Caco-2 (cell line): Measurements from ENCODE around the gene SDHAF3. TPM values are rescaled to one million over a fixed set of nuclear protein-coding genes. Genes with fewer than 3 reads are reported as not detected.

ENCODE experiments used
- BruUV-seq: library from RNA; stranded (reverse); fragments of 400-500 nt; replicated peaks from 2 replicates; lab custom pipeline; 2021; lab: Mats Ljungman, UMichigan
- CTCF ChIA-PET: fragments of 300-600 bp; sonication (Branson Sonifier 250); formaldehyde crosslinking; loops from one replicate; lab custom pipeline; 2022; ENCODE audit warnings: antibody characterized with exemption; lab: Charles Lee
- POLR2A ChIA-PET: fragments of 300-600 bp; sonication (Branson Sonifier 250); formaldehyde crosslinking; loops from one replicate; lab custom pipeline; 2022; ENCODE audit warnings: antibody characterized with exemption; lab: Charles Lee
- DNase-seq, 2 experiments: peaks; one replicate each; pipeline versions ENCODE4 v3.0.0 to v3.0.0-alpha.2; 2020 to 2022
- H3K27me3 ChIP-seq: replicated peaks from 2 replicates; pipeline ENCODE4 v1.6.0; 2011; ENCODE audit warnings: low read length; ENCODE audit not compliant: control insufficient read depth, insufficient read depth
- H3K36me3 ChIP-seq: 2 replicates; pipeline ENCODE4 v1.5.1; 2011; ENCODE audit warnings: low read length; ENCODE audit not compliant: control insufficient read depth, insufficient read depth
- H3K4me1 ChIP-seq: fragments of 250-450 bp; sonication (Bioruptor Pico); 2 replicates; pipeline ENCODE4 v1.5.1; 2020; ENCODE audit warnings: mild to moderate bottlenecking
- H3K4me3 ChIP-seq: 2 replicates; pipeline ENCODE4 v1.5.1; 2011; ENCODE audit warnings: low read depth, mild to moderate bottlenecking, control low read depth, low read length
- H3K9me3 ChIP-seq: fragments of 250-450 bp; sonication (Bioruptor Pico); 2 replicates; pipeline ENCODE4 v1.5.1; 2020; ENCODE audit warnings: mild to moderate bottlenecking, moderate library complexity
- H3K27ac Mint-ChIP-seq: one replicate; pipeline ENCODE4 v1.8.0; 2022; ENCODE audit warnings: mixed read lengths; ENCODE audit not compliant: unreplicated experiment
- H3K27me3 Mint-ChIP-seq: one replicate; pipeline ENCODE4 v1.8.0; 2022; ENCODE audit warnings: mixed read lengths; ENCODE audit not compliant: insufficient read depth, unreplicated experiment
- H3K36me3 Mint-ChIP-seq: one replicate; pipeline ENCODE4 v1.8.0; 2022; ENCODE audit warnings: mild to moderate bottlenecking, mixed read lengths; ENCODE audit not compliant: insufficient read depth, unreplicated experiment
- H3K4me1 Mint-ChIP-seq: one replicate; pipeline ENCODE4 v1.8.0; 2022; ENCODE audit warnings: low read depth, mixed read lengths; ENCODE audit not compliant: unreplicated experiment
- H3K4me3 Mint-ChIP-seq: one replicate; pipeline ENCODE4 v1.8.0; 2022; ENCODE audit warnings: mild to moderate bottlenecking, moderate library complexity, mixed read lengths; ENCODE audit not compliant: unreplicated experiment
- H3K9me3 Mint-ChIP-seq: one replicate; pipeline ENCODE4 v1.8.0; 2022; ENCODE audit warnings: mixed read lengths; ENCODE audit not compliant: unreplicated experiment
- CTCF ChIP-seq, 2 experiments: fragments of 200-600 bp in 1 of 2; IDR thresholded peaks; 1 replicate in 1 of 2; 2 replicates in 1 of 2; pipeline versions ENCODE4 v1.5.1 to v1.8.0; 2011 to 2022; ENCODE audit warnings: antibody characterized with exemption in 1 of 2, control low read depth in 1 of 2, inconsistent platforms in 1 of 2, low read depth in 1 of 2, low read length in 1 of 2, mild to moderate bottlenecking in 1 of 2, moderate library complexity in 1 of 2; ENCODE audit not compliant: insufficient read depth in 1 of 2, severe bottlenecking in 1 of 2, unreplicated experiment in 1 of 2
- intact Hi-C: fragments of 100-400 bp; cut with micrococcal nuclease; formaldehyde crosslinking; loops from one replicate; pipeline ENCODE4 v1.10.0; 2022; ENCODE audit not compliant: unreplicated experiment
- total RNA-seq: library from RNA; stranded (reverse); gene quantifications from 2 replicates; pipeline ENCODE4 v1.2.3, GENCODE V29; 2022

The SDHAF3 gene
- total RNA-seq, 1 experiment from 2014 or later, result 13.1 TPM

DNA sequence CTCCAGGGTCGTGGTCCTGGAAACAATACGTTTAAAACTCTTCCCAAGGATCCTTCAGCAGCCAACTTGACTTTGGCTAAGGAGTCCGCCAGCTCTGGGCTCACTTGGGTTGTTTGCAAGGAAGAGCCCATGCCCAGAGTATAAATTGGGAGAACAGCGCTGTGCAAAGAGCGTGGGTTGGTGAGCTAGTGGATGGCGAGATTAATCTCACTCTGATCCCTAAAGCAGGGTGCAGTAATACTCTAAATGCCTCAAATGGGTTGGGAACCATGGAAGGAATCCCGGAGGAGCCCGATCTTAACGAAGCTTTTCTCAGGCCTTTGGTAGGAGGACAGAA, 495 bp upstream of the SDHAF3 start:
- ChIA-PET CTCF (interaction anchor here (1.6 kb wide), 1 partner anchor 12 kb away, joined by 6 read pairs; no protein-coding TSS in a partner anchor), POLR2A (interaction anchor here (0.5 to 1.7 kb wide), 2 partner anchors 25 to 755 kb away, joined by 3 to 7 read pairs; partner anchors contain the start of gene ASNS)
- H3K9me3 Mint-ChIP-seq, result no peaks in the 10 kb centered on the region
- H3K36me3 Mint-ChIP-seq, result peaks cover 8% of the 10 kb centered on the region
- peak overlapping the region; percentile 93 for H3K27ac Mint-ChIP-seq
- Histone ChIP-seq H3K27me3 (no peaks in the 10 kb centered on the region), H3K36me3 (no peaks in the 10 kb centered on the region), H3K4me1 (no peaks in the 10 kb centered on the region), H3K4me3 (peak overlapping the region; percentile 81), H3K9me3 (no peaks in the 10 kb centered on the region)
- H3K4me3 Mint-ChIP-seq, result peak overlapping the region; percentile 88
- no peak for TF ChIP-seq CTCF (IDR thresholded peaks at IDR 0.05; ENCODE audit: insufficient read depth in 1 of 2, low read depth in 1 of 2, low read length in 1 of 2, severe bottlenecking in 1 of 2, unreplicated experiment in 1 of 2)
- no peaks in the 10 kb centered on the region for H3K4me1 Mint-ChIP-seq
- BruUV-seq, result TSS peak; percentile 77
- no peak for DNase-seq
- H3K27me3 Mint-ChIP-seq, result no peaks in the 10 kb centered on the region
- intact Hi-C loops, result no loop called here

GRCh38 chr7:97118306-97118917, 914 bp downstream of the SDHAF3 start:
- DNase-seq, result no peak
- peak overlapping the region; percentile 81 for H3K4me3 ChIP-seq
- H3K9me3 ChIP-seq, result no peaks in the 10 kb centered on the region
- Mint-ChIP-seq H3K9me3 (no peaks in the 10 kb centered on the region), H3K4me1 (no peaks in the 10 kb centered on the region), H3K27me3 (no peaks in the 10 kb centered on the region), H3K4me3 (peak overlapping the region; percentile 88), H3K36me3 (peaks cover 8% of the 10 kb centered on the region), H3K27ac (peak overlapping the region; percentile 93)
- H3K27me3 ChIP-seq, result no peaks in the 10 kb centered on the region
- BruUV-seq, result no TSS peak
- ChIA-PET POLR2A (interaction anchor here (0.6 to 1.7 kb wide), 2 partner anchors 16 to 754 kb away, joined by 3 to 7 read pairs; partner anchors contain the start of gene ASNS), CTCF (interaction anchor here (1.6 kb wide), 1 partner anchor 14 kb away, joined by 6 read pairs; no protein-coding TSS in a partner anchor)
- H3K36me3 ChIP-seq, result no peaks in the 10 kb centered on the region
- intact Hi-C loops, result no loop called here
- no peaks in the 10 kb centered on the region for H3K4me1 ChIP-seq
- TF ChIP-seq CTCF (IDR thresholded peaks at IDR 0.05; ENCODE audit: insufficient read depth in 1 of 2, low read depth in 1 of 2, low read length in 1 of 2, severe bottlenecking in 1 of 2, unreplicated experiment in 1 of 2), result no peak

DNA sequence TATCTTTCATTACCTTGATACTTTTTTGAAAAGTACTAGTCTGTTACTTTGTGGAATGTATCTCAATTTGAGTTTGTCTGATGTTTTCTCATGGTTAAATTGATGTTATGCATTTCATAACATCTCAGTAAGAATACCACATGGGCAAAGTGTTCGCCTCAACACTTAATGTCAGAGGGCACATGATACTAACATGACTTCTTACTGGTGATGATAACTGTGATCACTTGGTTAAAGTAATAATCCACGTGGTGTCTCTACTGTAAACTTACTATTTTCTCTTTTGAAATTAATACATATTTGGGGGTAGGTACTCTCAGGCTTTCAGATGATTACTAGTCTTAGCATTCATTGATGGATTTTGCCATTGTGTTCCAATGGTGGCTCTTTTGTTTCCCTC, 2.2 kb downstream of the SDHAF3 start:
- Histone ChIP-seq H3K4me1 (no peaks in the 10 kb centered on the region), H3K27me3 (no peaks in the 10 kb centered on the region), H3K9me3 (no peaks in the 10 kb centered on the region), H3K36me3 (no peaks in the 10 kb centered on the region), H3K4me3 (no peak overlapping the region)
- Mint-ChIP-seq H3K9me3 (peaks cover 3% of the 10 kb centered on the region), H3K36me3 (peaks cover 8% of the 10 kb centered on the region), H3K4me3 (peak overlapping the region; percentile 6), H3K27me3 (no peaks in the 10 kb centered on the region), H3K4me1 (no peaks in the 10 kb centered on the region), H3K27ac (no peak overlapping the region)
- POLR2A ChIA-PET, result no interaction called here
- TF ChIP-seq CTCF (IDR thresholded peaks at IDR 0.05; ENCODE audit: insufficient read depth in 1 of 2, low read depth in 1 of 2, low read length in 1 of 2, severe bottlenecking in 1 of 2, unreplicated experiment in 1 of 2), result no peak
- no peak for DNase-seq
- CTCF ChIA-PET, result no interaction called here
- intact Hi-C loops, result no loop called here
- no TSS peak for BruUV-seq
